Measurements from ENCODE around the gene TRNAU1AP.

- no peak for TF ChIP-seq CTCF (conservative IDR thresholded peaks at IDR 0.05)
- no peak for TF ChIP-seq ZFX (IDR thresholded peaks at IDR 0.05)
Measured at GRCh38 chr1:28578696-28579218, 25.9 kb downstream of the TRNAU1AP start.
